ENCODE measurements around the gene ZNF425. TPM values are rescaled to one million over a fixed set of nuclear protein-coding genes. Genes with fewer than 3 reads are reported as not detected.
"Not testable (repeated sequence)": the region's sequence is repeated elsewhere in the genome, so short reads cannot be mapped to it uniquely, and the experiment has no call there.

ZNF425 gene
- total RNA-seq, 1 donor from 2014 or later = 6.9 TPM

- FAIRE-seq (no peak), DNase-seq (ENCODE audit: low spot score in 2 of 2) (no peak)
Observed at GRCh38 chr7:149075286-149075685, 50.8 kb downstream of the ZNF425 start.

DNA sequence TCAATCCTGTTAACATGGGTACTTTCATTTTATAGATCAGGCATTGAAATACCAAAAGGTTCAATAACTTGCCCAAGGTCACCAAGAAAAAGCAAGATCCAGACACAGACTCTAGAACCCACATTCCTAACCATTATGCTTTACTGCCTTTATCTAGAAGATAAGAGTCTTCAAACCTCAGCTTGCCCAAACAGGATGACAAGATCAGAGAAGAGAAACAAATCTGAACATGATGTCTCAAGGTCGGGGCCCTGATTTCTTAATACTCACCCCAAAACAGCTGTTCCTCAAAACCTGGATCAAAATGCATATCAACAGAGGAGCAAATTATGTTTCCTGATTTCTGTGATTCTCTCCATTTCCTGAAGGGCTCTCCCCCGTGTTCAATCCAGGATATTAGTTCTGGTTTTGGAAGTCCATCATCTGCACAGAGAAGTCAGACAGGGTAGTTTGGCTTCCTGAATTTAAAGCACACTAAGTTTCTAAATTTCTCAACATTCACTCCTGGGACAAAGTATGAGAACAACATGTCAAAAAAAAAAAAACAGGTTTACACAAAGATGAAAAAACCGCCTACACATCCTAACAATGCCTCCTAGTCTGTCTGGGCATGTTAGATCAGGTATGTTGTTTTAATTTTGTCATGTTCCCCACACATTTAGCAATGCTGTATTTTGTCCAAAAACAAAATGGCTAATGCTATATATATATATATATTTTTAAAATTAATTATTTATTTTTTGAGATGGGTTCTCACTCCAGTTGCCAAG lies 51.8 kb downstream of the ZNF425 start:
- no peak for FAIRE-seq
- DNase-seq (ENCODE audit: low spot score in 2 of 2) = no peak

- FAIRE-seq = no peak
- DNase-seq (ENCODE audit: low spot score in 2 of 2) = no peak
Observed at GRCh38 chr7:149072438-149072775, 53.7 kb downstream of the ZNF425 start.

DNA sequence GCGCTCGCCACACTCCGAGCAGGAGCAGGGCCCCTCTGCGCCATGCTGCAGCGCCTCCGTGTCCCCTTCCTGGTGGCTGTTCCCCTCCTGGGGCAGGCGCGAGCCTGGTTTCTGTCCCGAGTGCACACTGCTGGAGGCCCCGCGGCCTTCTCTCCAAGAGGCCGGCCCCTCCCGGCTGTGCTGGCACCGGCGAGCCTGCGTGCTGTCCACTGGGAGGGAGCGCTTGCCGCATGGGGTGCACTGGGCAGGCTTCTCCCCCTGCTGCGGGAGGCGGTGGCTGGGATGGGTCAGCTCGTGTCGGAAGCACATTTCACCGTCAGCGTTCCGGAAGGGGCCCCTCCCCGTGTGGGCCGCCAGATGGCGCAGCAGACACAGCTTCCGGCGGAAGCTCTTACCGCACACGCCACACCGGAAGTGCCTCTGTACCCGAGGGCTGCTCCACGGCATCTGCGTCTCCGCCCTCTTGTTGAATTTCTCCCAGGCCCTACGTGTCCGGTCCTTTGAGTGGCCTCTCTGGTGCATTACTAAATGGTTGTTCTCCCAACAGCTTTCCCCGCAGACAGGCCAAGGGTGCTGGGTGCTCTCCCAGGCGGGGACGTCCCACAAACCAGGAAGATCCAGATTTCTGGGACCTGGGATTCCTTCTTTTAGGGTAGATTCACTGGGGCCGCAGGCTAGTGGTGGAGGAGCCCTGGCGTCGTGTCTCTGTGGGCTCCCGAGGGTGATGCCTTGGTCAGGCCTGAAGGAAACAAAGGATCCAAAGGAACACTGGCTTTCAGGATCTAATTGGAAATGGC lies 54.3 kb downstream of the ZNF425 start:
- FAIRE-seq = no peak
- no peak for DNase-seq (ENCODE audit: low spot score in 2 of 2)

DNA sequence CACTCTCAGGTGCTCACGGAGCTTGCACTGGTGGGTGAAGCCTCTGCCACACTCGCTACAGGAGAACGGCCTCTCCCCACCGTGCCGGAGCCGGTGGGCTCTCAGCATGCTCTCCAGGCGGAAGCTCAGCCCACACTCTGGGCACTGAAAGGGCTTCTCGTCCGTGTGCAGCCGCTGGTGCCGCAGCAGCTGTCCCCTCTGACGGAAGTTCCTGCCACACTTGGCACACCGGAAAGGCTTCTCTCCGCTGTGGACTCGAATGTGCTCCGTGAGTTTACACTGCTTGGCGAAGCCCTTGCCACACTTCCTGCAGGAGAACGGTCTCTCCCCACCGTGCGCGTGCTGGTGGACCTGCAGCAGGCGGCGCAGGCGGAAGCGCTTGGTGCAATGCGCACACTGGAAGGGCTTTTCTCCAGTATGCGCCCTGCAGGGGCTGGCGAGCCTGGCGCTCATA lies 54.9 kb downstream of the ZNF425 start:
- FAIRE-seq = no peak

GRCh38 chr7:149070372-149071125 lies 55.6 kb downstream of the ZNF425 start:
- no peak for DNase-seq (ENCODE audit: low spot score in 2 of 2)
- no peak for FAIRE-seq

More for the DNA sequence above, 54.9 kb downstream of the ZNF425 start:
- DNase-seq (ENCODE audit: low spot score in 2 of 2) = no peak

- no peak for FAIRE-seq
Observed at GRCh38 chr7:149067869-149068268, 58.3 kb downstream of the ZNF425 start.

GRCh38 chr7:149063476-149063875 lies 62.6 kb downstream of the ZNF425 start:
- FAIRE-seq (no peak), DNase-seq (ENCODE audit: low spot score in 2 of 2) (no peak)

More at GRCh38 chr7:149067869-149068268, 58.3 kb downstream of the ZNF425 start:
- DNase-seq (ENCODE audit: low spot score in 2 of 2) = no peak

DNA sequence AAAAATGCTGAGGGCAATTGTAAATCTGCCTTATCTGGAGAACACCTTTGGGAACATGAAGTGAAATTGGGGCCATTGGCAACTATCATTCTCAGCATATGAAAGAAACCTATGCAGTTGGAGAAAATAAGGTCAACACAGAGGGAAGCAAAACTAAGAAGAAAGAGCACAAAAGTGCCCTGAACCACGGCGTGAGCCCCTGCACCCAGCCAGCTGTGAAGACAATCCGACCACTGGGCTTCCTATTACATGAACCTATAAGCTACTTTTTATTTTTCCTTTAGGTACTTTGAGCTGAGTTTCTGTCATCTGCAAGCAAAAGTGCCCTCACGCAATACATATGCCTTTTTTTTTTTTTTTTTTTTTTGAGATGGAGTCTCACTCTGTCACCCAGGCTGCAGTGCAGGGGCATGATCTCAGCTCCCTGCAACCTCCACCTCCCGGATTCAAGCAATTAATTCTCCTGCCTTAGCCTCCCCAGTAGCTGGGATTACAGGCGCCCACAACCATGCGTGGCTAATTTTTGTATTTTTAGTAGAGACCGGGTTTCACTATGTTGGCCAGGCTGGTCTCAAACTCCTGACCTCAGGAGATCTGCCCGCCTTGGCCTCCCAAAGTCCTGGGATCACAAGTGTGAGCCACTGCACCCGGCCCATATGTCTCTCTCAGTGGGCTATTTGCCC lies 63.8 kb downstream of the ZNF425 start:
- DNase-seq (ENCODE audit: low spot score in 2 of 2); FAIRE-seq: not testable (repeated sequence)

DNA sequence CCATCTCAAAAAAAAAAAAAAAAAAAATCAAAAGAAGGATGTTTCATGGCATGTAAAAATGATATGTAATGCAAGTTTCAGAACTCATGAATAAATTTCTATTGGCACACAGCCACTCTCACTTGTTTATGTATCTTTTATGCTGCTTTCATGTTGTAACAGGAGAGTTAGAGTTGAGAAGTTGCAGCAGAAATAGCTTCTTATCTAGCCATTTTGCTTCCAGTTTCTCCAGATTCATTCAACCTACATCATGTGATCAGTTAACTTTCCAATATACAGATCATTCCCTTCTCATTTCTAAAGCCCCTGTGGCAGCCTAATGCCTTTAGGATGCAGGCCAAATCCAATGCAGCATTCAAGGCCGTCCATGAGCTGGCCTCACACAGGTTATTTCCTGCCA lies 66.0 kb downstream of the ZNF425 start:
- FAIRE-seq (no peak), DNase-seq (ENCODE audit: low spot score in 2 of 2) (no peak)

DNA sequence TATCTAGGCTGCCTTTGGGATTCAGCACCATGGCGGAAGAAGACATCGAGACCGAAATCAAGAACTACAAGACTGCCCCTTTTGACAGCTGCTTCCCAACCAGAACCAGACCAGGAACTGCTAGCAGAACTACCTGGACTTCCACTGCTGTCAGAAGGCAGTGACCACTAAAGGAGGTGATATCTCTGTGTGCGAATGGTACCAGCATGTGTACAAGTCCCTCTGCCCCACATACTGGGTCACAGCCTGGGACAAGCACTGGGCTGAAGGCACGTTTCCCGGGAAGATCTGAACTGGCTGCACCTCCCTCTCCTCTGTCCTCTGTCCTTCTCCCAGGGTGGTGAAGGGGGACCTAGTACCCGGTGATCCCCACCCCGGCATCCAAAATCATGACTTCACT lies 72.2 kb downstream of the ZNF425 start:
- FAIRE-seq (no peak), DNase-seq (ENCODE audit: low spot score in 2 of 2) (no peak)

- no peak for FAIRE-seq
Observed at GRCh38 chr7:149053384-149053783, 72.7 kb downstream of the ZNF425 start.

More at GRCh38 chr7:149053384-149053783, 72.7 kb downstream of the ZNF425 start:
- DNase-seq (ENCODE audit: low spot score in 2 of 2) = no peak

Small RNA genes lying within 50 kb of the gene (small RNA-seq; reads per million reads assigned to genes)
- gene COX6B1P1 (not detected), gene RN7SL521P (0.23 reads per million)

Other genes starting within 250 kb of the ZNF425 start
- gene EZH2, start 242.0 kb downstream of the ZNF425 start, total RNA-seq = 38.7 TPM
- gene PDIA4, start 97.8 kb downstream of the ZNF425 start, total RNA-seq = 68.9 TPM
- gene ZNF786, start 35.6 kb downstream of the ZNF425 start, total RNA-seq = 18.3 TPM
- gene ZNF398, start 21.1 kb upstream of the ZNF425 start, total RNA-seq = 19.6 TPM
- gene ZNF282, start 69.2 kb upstream of the ZNF425 start, total RNA-seq = 20.8 TPM
- 6.1 TPM for gene ZNF212, start 113.3 kb upstream of the ZNF425 start, total RNA-seq
- gene ZNF783, start 135.9 kb upstream of the ZNF425 start, total RNA-seq = 12.2 TPM